ENCODE results near the gene EML4. TPM values are rescaled to one million over a fixed set of nuclear protein-coding genes. Genes with fewer than 3 reads are reported as not detected.

Gene EML4
- polyA plus RNA-seq, 1 of the 3 experiments (the other 2 are of a cell fraction) = 35.0 TPM

DNA sequence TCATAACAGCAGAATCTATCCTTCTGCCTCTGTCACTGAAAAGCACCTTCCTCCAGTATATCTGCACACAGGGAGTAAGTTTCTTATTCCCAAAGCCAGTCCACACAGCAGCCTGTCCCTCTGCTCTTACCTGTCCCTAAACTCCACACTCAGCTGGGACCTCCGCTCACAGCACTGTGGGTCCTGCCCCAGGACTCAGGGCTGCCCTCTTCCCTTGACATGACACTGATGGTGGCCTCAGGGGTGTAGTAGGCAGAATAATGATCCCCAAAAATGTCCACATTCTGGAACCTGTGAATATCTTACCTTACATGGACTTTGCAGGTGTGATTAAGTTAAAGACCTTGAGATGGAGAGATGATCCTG is 39.7 kb upstream of the EML4 start:
- ChIA-PET CTCF (no interaction called here), POLR2A (interaction anchor here (0.6 kb wide), 1 partner anchor 163 kb away, joined by 3 read pairs; no protein-coding TSS in a partner anchor)
- DNase-seq = no peak
- H3F3A ChIP-seq (replicated peaks; ENCODE audit: insufficient read depth) = peaks cover 24% of the 10 kb centered on the region
- no peaks in the 10 kb centered on the region for H3K79me2 ChIP-seq (ENCODE audit: insufficient read depth)
- no peak overlapping the region for H3K4me3 ChIP-seq (ENCODE audit: low read depth in 2 of 2, low read length in 1 of 2)
- H3K27me3 ChIP-seq (ENCODE audit: insufficient read depth) = no peaks in the 10 kb centered on the region
- WGBS (ENCODE audit: low lambda C conversion rate) = 100% methylated on average over 1 of the region's 1 CpG
- peak overlapping the region in 1 of 2 experiments; percentile 31; a peak in 1 of 4 replicates for H3K27ac ChIP-seq (ENCODE audit: low read depth in 2 of 2, low read length in 1 of 2)
- H3K36me3 ChIP-seq (replicated peaks in 1 of 2; ENCODE audit: control insufficient read depth in 1 of 2, insufficient read depth in 2 of 2, low read length in 1 of 2) = no peaks in the 10 kb centered on the region
- no peak for TF ChIP-seq FOXJ3 (CRISPR knock-in tag; IDR thresholded peaks at IDR 0.05)
- TF ChIP-seq CTCF (IDR thresholded peaks at IDR 0.05) = no peak
- no peak for TF ChIP-seq POLR2AphosphoS5 (IDR thresholded peaks at IDR 0.05; ENCODE audit: low read depth, low read length)
- no peak for TF ChIP-seq CHD2 (IDR thresholded peaks at IDR 0.05; ENCODE audit: low read length, partially characterized antibody)
- TF ChIP-seq ELF1 (IDR thresholded peaks at IDR 0.05) = no peak
- TF ChIP-seq, protein P1, sequence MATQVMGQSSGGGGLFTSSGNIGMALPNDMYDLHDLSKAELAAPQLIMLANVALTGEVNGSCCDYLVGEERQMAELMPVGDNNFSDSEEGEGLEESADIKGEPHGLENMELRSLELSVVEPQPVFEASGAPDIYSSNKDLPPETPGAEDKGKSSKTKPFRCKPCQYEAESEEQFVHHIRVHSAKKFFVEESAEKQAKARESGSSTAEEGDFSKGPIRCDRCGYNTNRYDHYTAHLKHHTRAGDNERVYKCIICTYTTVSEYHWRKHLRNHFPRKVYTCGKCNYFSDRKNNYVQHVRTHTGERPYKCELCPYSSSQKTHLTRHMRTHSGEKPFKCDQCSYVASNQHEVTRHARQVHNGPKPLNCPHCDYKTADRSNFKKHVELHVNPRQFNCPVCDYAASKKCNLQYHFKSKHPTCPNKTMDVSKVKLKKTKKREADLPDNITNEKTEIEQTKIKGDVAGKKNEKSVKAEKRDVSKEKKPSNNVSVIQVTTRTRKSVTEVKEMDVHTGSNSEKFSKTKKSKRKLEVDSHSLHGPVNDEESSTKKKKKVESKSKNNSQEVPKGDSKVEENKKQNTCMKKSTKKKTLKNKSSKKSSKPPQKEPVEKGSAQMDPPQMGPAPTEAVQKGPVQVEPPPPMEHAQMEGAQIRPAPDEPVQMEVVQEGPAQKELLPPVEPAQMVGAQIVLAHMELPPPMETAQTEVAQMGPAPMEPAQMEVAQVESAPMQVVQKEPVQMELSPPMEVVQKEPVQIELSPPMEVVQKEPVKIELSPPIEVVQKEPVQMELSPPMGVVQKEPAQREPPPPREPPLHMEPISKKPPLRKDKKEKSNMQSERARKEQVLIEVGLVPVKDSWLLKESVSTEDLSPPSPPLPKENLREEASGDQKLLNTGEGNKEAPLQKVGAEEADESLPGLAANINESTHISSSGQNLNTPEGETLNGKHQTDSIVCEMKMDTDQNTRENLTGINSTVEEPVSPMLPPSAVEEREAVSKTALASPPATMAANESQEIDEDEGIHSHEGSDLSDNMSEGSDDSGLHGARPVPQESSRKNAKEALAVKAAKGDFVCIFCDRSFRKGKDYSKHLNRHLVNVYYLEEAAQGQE (IDR thresholded peaks at IDR 0.05; ENCODE audit: low read depth, low read length) = no peak
- TF ChIP-seq, protein P2, sequence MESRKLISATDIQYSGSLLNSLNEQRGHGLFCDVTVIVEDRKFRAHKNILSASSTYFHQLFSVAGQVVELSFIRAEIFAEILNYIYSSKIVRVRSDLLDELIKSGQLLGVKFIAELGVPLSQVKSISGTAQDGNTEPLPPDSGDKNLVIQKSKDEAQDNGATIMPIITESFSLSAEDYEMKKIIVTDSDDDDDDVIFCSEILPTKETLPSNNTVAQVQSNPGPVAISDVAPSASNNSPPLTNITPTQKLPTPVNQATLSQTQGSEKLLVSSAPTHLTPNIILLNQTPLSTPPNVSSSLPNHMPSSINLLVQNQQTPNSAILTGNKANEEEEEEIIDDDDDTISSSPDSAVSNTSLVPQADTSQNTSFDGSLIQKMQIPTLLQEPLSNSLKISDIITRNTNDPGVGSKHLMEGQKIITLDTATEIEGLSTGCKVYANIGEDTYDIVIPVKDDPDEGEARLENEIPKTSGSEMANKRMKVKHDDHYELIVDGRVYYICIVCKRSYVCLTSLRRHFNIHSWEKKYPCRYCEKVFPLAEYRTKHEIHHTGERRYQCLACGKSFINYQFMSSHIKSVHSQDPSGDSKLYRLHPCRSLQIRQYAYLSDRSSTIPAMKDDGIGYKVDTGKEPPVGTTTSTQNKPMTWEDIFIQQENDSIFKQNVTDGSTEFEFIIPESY (IDR thresholded peaks at IDR 0.05; ENCODE audit: borderline replicate concordance, low read depth) = no peak
- TF ChIP-seq FOXM1 (IDR thresholded peaks at IDR 0.05; ENCODE audit: low read depth) = no peak
- TF ChIP-seq FOSL2 (IDR thresholded peaks at IDR 0.05; ENCODE audit: borderline replicate concordance, low read depth) = no peak
- no peak for TF ChIP-seq RXRA (IDR thresholded peaks at IDR 0.05; ENCODE audit: borderline replicate concordance, low read depth)
- TF ChIP-seq, protein P3, sequence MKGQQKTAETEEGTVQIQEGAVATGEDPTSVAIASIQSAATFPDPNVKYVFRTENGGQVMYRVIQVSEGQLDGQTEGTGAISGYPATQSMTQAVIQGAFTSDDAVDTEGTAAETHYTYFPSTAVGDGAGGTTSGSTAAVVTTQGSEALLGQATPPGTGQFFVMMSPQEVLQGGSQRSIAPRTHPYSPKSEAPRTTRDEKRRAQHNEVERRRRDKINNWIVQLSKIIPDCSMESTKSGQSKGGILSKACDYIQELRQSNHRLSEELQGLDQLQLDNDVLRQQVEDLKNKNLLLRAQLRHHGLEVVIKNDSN (IDR thresholded peaks at IDR 0.05; ENCODE audit: borderline replicate concordance, low read depth) = no peak
- TF ChIP-seq, protein P4, sequence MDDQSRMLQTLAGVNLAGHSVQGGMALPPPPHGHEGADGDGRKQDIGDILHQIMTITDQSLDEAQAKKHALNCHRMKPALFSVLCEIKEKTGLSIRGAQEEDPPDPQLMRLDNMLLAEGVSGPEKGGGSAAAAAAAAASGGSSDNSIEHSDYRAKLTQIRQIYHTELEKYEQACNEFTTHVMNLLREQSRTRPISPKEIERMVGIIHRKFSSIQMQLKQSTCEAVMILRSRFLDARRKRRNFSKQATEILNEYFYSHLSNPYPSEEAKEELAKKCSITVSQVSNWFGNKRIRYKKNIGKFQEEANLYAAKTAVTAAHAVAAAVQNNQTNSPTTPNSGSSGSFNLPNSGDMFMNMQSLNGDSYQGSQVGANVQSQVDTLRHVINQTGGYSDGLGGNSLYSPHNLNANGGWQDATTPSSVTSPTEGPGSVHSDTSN (IDR thresholded peaks at IDR 0.05) = no peak
- no peak for TF ChIP-seq EZH2phosphoT487 (IDR thresholded peaks at IDR 0.05; ENCODE audit: borderline replicate concordance, low read depth)
- no peak for TF ChIP-seq NFIC (IDR thresholded peaks at IDR 0.05; ENCODE audit: borderline replicate concordance)
- no peak for TF ChIP-seq YY1 (IDR thresholded peaks at IDR 0.05; ENCODE audit: low read depth)
- no peak for TF ChIP-seq MEF2A (IDR thresholded peaks at IDR 0.05; ENCODE audit: borderline replicate concordance, low read depth)
- TF ChIP-seq NRF1 (IDR thresholded peaks at IDR 0.05; ENCODE audit: low read depth, low read length) = no peak
- TF ChIP-seq, protein P5, sequence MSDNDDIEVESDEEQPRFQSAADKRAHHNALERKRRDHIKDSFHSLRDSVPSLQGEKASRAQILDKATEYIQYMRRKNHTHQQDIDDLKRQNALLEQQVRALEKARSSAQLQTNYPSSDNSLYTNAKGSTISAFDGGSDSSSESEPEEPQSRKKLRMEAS (IDR thresholded peaks at IDR 0.05; ENCODE audit: low read depth) = no peak
- TF ChIP-seq RFX5 (IDR thresholded peaks at IDR 0.05; ENCODE audit: low read length) = no peak
- no peak overlapping the region for H3K4me2 ChIP-seq
- no peaks in the 10 kb centered on the region for H3K9me2 ChIP-seq
- H2AFZ ChIP-seq (ENCODE audit: low read depth) = no peak overlapping the region
- no peak overlapping the region for H3K9ac ChIP-seq
- H4K20me1 ChIP-seq (ENCODE audit: insufficient read depth) = no peaks in the 10 kb centered on the region
- H3K4me1 ChIP-seq (ENCODE audit: control insufficient read depth in 1 of 2, insufficient read depth in 2 of 2, low read depth in 1 of 2, low read length in 1 of 2) = peaks cover 52 to 55% of the 10 kb centered on the region in 2 experiments; a peak in 3 of 4 replicates
- H3K9me3 ChIP-seq = no peaks in the 10 kb centered on the region

Data from SK-N-SH (cell line).